Stimulated activated CD4-positive, alpha-beta T cell treated with anti-CD3 and anti-CD28 coated beads, Interleukin-4, amount 100 ng/mL, for 4 hours (primary cell): ENCODE measurements around the gene RPH3AL.

Experiments
- DNase-seq, 2 experiments: peaks; one replicate each; pipeline ENCODE4 v3.0.0-alpha.2; 2020

Gene RPH3AL

GRCh38 chr17:313911-314613 is 38.5 kb downstream of the RPH3AL start:
- DNase-seq = no peak

GRCh38 chr17:313231-313630 is 39.4 kb downstream of the RPH3AL start:
- DNase-seq = no peak

- DNase-seq = no peak
These were observed 40.0 kb downstream of the RPH3AL start for GRCh38 chr17:312476-313148.

GRCh38 chr17:311119-311782 is 41.4 kb downstream of the RPH3AL start:
- DNase-seq = no peak

GRCh38 chr17:310111-311010 is 42.2 kb downstream of the RPH3AL start:
- DNase-seq = no peak

- no peak for DNase-seq
These were observed 43.2 kb downstream of the RPH3AL start for GRCh38 chr17:309361-309888.

- DNase-seq = no peak
These were observed 44.7 kb downstream of the RPH3AL start for GRCh38 chr17:307741-308507.

GRCh38 chr17:307295-307691 is 45.3 kb downstream of the RPH3AL start:
- DNase-seq = no peak

GRCh38 chr17:306536-307294 is 45.9 kb downstream of the RPH3AL start:
- no peak for DNase-seq

GRCh38 chr17:306116-306515 is 46.5 kb downstream of the RPH3AL start:
- no peak for DNase-seq

GRCh38 chr17:305090-305976 is 47.3 kb downstream of the RPH3AL start:
- no peak for DNase-seq

- no peak for DNase-seq
These were observed 48.1 kb downstream of the RPH3AL start for GRCh38 chr17:304461-304860.

- DNase-seq = no peak
These were observed 49.4 kb downstream of the RPH3AL start for GRCh38 chr17:303168-303567.

GRCh38 chr17:302300-302698 is 50.3 kb downstream of the RPH3AL start:
- DNase-seq = no peak

- DNase-seq = no peak
These were observed 50.8 kb downstream of the RPH3AL start for GRCh38 chr17:301681-302299.

- no peak for DNase-seq
These were observed 51.7 kb downstream of the RPH3AL start for GRCh38 chr17:300881-301280.

GRCh38 chr17:299546-299945 is 53.1 kb downstream of the RPH3AL start:
- DNase-seq = no peak

- no peak for DNase-seq
These were observed 53.7 kb downstream of the RPH3AL start for GRCh38 chr17:298791-299450.

- DNase-seq = no peak
These were observed 54.8 kb downstream of the RPH3AL start for GRCh38 chr17:297758-298157.
